GM19324 (cell line): Measurements from ENCODE around the gene ERMN.
A peak's percentile ranks its signal among the peaks of the same experiment; 100 is the strongest.
"Not testable (repeated sequence)": the region's sequence is repeated elsewhere in the genome, so short reads cannot be mapped to it uniquely, and the experiment has no call there.

Source experiments
- ATAC-seq: cut with Tn5 transposase; IDR thresholded peaks from one replicate; pipeline ENCODE4 v1.9.1; 2021; ENCODE audit warnings: mild to moderate bottlenecking, moderate library complexity; ENCODE audit not compliant: unreplicated experiment, low FRiP score

The ERMN gene

DNA sequence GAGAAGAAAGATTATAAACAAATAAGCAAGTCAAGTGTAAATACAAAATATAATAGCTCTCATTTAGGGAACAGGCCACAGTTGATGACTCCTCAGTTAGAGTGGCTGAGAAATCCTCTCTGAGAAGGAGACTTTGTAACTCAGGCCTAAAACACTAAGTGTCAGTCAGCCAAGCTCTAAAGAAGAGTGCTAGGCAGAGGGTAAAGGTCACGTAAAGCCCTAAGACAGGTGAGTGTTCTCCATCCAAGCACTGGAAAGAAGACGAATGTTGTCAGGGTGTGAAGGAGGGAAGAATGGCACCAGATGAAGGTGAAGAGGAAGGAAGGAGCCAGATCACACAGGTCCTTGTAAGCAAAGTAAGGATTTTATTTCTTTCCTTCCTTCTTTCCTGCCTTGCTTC, 24.3 kb downstream of the ERMN start:
- ATAC-seq = no peak

DNA sequence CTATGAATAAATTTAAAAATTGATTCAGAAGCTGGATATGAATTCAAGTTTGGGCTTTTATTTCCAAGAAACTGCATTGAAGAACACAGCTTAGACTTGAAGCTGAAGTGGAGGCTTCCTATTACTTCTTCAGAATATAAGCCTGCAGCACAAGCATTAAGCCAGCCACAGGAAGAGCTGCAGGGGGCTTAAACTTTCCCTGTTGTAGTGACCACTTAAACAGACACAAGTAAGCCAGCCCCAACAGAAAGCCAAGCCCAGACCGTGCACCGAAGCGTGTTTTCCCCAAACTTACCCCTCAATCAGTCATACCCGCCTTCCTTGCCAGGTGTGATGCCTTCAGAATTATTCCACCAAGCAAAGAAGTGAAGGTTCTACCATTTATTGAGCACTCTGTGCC, 28.7 kb downstream of the ERMN start:
- no peak for ATAC-seq

DNA sequence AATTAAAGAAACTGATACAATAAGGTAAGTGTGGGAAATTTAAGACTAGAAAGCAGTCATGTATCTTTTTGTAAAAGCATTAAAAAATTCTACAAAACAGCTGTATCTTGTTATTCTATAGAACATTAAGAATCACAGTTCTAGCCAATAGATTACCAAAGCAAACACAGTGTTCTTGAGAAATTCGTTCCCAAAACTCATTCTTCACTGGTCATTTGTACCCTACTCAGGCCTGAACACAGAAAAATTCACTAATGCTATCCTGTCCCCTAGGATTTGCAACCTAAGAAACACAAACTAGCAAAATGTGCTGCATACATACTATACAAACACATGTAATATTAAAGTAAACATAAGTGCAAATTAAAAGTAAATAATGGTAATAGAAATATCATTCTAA, 29.1 kb downstream of the ERMN start:
- ATAC-seq = no peak

DNA sequence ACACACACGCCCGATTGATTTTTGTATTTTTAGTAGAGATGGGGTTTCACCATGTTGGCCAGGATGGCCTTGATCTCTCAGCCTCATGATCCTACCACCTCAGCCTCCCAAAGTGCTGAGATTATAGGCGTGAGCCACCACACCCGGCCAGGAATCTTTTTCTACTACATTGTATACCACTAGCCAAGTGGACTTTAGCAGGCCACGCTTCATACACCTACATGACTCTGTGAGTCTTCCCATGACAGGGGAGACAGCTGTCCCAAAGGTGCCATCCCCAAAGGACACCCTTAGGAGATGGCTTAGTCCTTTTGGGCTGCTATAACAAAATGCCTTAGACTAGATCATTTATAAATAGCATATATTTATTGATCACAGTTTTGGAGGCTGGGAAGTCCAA, 32.8 kb downstream of the ERMN start:
- ATAC-seq = no peak

DNA sequence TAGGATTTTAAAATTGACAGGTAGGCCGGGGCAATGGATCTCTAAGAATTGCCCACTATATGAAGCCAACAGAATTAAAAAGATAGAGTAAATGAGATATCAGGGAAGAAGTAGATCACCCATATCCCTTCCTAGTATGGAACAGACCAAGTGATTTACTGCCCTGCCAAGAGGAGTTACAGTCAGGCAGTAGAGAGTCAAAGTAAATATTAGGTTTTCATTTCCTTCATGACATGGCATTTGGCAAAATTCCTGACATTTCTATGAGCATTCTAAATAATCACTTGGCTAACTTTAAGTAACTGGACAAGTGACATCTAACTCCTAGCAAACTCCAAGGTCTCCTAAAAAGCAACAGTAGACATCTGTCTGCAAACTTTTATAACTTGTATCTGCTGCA, 34.6 kb downstream of the ERMN start:
- ATAC-seq = no peak

DNA sequence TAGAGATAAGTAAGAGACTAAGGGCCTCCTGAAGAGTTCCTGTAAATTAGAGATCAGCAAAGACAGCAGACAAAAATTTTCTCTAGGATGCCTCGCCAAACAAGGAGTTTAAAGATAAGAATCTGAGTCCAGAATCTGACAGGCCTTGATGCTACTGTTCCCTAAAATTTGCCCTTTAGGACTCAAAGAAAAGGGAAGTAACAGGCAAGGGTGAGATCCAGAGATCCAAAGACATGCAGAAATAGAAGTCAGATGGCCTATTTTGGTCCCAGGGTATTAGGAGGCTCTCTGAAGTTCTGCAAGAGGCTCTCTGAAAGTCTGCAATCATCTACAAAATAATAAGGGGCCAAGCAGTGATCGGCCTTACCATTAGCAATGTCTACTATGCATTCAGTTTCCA, 35.1 kb downstream of the ERMN start:
- no peak for ATAC-seq

DNA sequence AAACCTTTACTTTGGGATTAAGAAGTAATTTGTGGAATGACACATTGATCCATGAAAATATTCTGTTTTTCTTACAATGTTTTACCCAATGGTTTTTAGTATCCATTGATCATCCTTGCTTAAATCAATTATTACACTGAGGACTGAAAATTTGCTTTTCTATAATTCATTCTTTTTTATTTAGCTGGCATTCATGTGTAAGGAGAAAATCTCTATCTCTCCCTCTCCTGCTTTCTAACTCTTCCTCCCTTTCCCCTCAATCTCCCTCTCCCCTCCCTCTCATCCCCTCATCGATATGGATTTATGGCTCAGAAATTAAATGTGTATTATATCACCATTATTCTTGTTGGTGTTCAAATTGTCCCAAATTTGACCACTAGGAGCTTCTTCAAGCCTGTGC, 38.5 kb downstream of the ERMN start:
- ATAC-seq = no peak

DNA sequence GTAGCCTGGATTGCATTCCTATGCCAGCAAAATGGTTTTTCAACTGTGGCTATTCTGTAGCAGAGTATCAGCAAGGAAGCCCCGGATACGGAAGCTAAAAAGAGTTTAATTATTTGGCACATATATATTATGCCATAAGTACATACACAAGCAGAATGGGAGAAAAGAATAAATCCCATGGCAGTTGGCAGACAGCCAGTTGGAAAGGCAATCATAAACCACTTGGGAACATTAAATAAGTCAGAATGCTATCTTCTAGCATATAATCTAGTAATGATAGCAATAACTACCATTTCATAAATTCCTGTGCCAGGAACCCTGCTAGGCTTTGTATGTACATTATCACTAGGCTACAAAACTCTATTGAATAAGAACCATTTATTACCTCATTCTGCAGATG, 42.2 kb downstream of the ERMN start:
- no peak for ATAC-seq

DNA sequence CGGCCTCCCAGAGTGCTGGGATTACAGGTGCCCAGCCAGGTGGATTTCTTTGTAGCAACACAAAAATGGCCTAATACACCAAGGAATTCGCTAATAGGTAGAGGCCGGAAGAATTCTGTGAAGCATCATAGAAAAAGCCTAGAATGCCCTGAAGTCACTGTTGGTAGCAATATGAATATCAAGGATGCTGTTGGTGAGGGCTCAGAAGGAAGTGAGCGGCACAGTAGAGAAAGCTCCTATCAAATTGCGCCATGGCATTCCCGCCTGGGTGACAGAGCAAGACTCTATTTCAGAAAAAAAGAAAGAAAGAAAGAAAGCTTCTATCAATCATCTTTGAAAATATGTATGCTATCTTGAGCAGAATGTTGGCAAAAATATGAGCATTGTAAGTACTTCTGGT, 44.3 kb downstream of the ERMN start:
- ATAC-seq = no peak

DNA sequence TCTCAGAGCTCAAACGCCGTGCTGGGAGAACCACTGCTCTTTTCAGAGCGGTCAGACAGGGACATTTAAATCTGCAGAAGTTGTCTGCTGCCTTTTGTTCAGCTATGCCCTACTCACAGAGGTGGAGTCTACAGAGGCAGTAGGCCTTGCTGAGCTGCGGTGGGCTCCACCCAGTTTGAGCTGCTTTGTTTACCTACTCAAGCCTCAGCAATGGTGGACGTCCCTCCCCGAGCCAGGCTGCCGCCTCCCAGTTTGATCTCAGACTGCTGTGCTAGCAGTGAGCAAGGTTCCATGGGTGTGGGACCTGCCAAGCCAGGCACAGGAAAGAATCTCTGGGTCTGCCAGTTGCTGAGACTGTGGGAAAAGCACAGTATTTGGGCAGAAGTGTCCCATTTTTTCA, 46.3 kb downstream of the ERMN start:
- not testable (repeated sequence) for ATAC-seq

DNA sequence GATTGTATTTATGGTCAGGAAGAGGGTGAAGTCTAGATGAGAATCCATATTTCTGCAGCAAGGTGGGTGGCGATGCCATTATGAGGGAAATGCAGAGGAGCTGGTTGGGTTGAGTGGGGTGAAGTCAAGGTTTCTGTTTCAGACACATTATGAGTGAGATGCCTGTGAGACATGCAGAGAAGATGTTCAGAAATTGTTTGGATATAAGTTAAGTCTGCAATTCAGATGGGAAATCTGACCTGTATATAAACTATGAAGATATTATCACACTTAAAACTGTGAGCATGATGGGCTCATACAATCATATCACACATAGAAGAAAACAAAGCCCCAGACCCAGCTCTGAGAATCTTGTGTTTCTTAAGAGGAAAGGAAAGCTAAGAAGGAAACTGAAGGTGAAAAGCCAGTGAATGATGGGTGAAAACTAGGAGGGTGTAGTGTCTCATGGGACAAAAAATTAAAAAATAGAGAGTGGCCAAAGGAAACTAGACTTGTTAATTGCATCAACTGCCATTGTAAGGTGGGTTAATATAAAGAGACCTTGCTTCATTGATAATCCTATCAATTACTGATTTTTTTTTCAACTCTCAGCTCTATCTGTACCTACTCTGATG, 53.9 kb downstream of the ERMN start:
- ATAC-seq = no peak

DNA sequence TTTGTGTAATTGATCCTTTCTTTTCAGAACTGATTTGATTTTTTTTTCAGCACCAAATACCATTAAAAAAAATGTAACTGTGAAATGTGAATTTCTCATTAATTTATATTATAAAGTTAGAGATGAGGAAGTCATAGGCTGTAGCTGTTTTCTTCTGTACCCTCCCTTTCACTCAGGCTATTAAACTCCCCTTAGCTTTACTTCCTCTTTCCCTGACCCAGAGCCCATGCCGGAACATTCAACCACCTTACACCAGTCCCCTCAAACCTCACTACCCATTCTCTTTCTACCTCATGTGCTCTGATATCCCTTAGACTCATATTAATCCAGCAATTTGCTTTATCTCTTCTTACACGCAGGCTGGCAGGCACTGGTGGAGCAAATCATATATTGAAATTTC, 55.7 kb downstream of the ERMN start:
- ATAC-seq = peak; percentile 62

DNA sequence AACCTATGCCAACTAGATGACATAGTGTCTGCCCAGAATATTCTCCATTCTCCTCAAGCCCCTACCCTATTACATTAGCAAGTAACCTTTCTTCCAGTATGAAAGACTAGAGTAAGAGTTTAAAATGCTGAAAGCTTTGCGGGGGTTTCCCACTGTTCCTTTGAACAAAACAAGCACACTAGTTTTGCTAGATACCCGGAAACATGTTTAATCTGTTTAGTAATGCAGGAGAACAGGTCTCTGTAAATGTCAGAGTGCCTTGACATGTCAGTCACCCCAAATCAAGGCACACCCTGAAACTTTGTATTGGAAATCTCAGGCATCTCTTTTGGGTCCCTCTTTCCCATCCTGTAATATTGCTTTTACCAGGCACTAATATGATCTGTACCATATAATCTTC, 56.6 kb downstream of the ERMN start:
- ATAC-seq = no peak
